H9 (cell line): ENCODE data around the gene RNF213. TPM values are rescaled to one million over a fixed set of nuclear protein-coding genes. Genes with fewer than 3 reads are reported as not detected.

Source experiments
- DNase-seq: peaks from one replicate; pipeline ENCODE4 v3.0.0-alpha.2; 2017
- H2AFZ ChIP-seq: one replicate; pipeline ENCODE4 v1.6.1; 2013; ENCODE audit warnings: mild to moderate bottlenecking, low read length, control low read depth, moderate library complexity
- H2AK5ac ChIP-seq: 2 replicates; pipeline ENCODE4 v1.6.1; 2013; ENCODE audit warnings: low read length, control low read depth, mixed read lengths; ENCODE audit not compliant: insufficient read length
- H2BK120ac ChIP-seq: one replicate; pipeline ENCODE4 v1.6.1; 2013; ENCODE audit warnings: low read depth, mild to moderate bottlenecking, low read length, control low read depth, inconsistent platforms; ENCODE audit not compliant: poor library complexity, severe bottlenecking
- H2BK12ac ChIP-seq: 2 replicates; pipeline ENCODE4 v1.6.1; 2013; ENCODE audit warnings: low read length, control low read depth, mixed read lengths, low read depth; ENCODE audit not compliant: insufficient read length
- H2BK15ac ChIP-seq: 2 replicates; pipeline ENCODE4 v1.6.1; 2013; ENCODE audit warnings: low read depth, low read length, control low read depth
- H2BK20ac ChIP-seq: one replicate; pipeline ENCODE4 v1.6.1; 2013; ENCODE audit warnings: low read depth, mild to moderate bottlenecking, low read length, control low read depth, inconsistent platforms; ENCODE audit not compliant: poor library complexity, severe bottlenecking
- H2BK5ac ChIP-seq: 2 replicates; pipeline ENCODE4 v1.6.1; 2013; ENCODE audit warnings: low read length, control low read depth, mixed read lengths; ENCODE audit not compliant: insufficient read length
- H3K14ac ChIP-seq: 2 replicates; pipeline ENCODE4 v1.6.1; 2013; ENCODE audit warnings: low read length, control low read depth; ENCODE audit not compliant: insufficient read depth
- H3K18ac ChIP-seq: 2 replicates; pipeline ENCODE4 v1.6.1; 2013; ENCODE audit warnings: low read depth, mild to moderate bottlenecking, mixed read lengths, low read length, control low read depth; ENCODE audit not compliant: insufficient read length
- H3K23ac ChIP-seq: 2 replicates; pipeline ENCODE4 v1.6.1; 2013; ENCODE audit warnings: low read length, control low read depth, mixed read lengths, low read depth; ENCODE audit not compliant: insufficient read length
- H3K23me2 ChIP-seq: 2 replicates; pipeline ENCODE4 v1.6.1; 2013; ENCODE audit warnings: low read depth, mild to moderate bottlenecking, mixed read lengths, low read length, control low read depth; ENCODE audit not compliant: insufficient read length, poor library complexity, severe bottlenecking
- H3K27ac ChIP-seq: 2 replicates; pipeline ENCODE4 v1.5.1; 2013; ENCODE audit warnings: low read length, control low read depth, mixed read lengths, low read depth; ENCODE audit not compliant: insufficient read length
- H3K27me3 ChIP-seq: 2 replicates; pipeline ENCODE4 v1.6.1; 2013; ENCODE audit warnings: low read length, control low read depth, inconsistent platforms; ENCODE audit not compliant: insufficient read depth
- H3K4ac ChIP-seq: 2 replicates; pipeline ENCODE4 v1.6.1; 2013; ENCODE audit warnings: low read depth, mild to moderate bottlenecking, control low read depth, inconsistent platforms, low read length, moderate library complexity
- H3K4me1 ChIP-seq: 2 replicates; pipeline ENCODE4 v1.6.1; 2013; ENCODE audit warnings: low read length, control low read depth, inconsistent platforms; ENCODE audit not compliant: insufficient read depth
- H3K4me2 ChIP-seq: 2 replicates; pipeline ENCODE4 v1.6.1; 2013; ENCODE audit warnings: low read length, control low read depth, mixed read lengths; ENCODE audit not compliant: insufficient read length, insufficient read depth
- H3K56ac ChIP-seq: 2 replicates; pipeline ENCODE4 v1.6.1; 2013; ENCODE audit warnings: low read depth, mild to moderate bottlenecking, mixed read lengths, low read length, control low read depth; ENCODE audit not compliant: insufficient read length
- H3K79me1 ChIP-seq: 2 replicates; pipeline ENCODE4 v1.6.1; 2013; ENCODE audit warnings: low read depth, mild to moderate bottlenecking, moderate library complexity, low read length, control low read depth, inconsistent platforms; ENCODE audit not compliant: insufficient read depth, poor library complexity, severe bottlenecking
- H3K79me2 ChIP-seq: 2 replicates; pipeline ENCODE4 v1.6.1; 2013; ENCODE audit warnings: low read length, control low read depth, inconsistent platforms; ENCODE audit not compliant: insufficient read depth
- H3K9ac ChIP-seq: 2 replicates; pipeline ENCODE4 v1.6.1; 2013; ENCODE audit warnings: low read length, control low read depth, mixed read lengths; ENCODE audit not compliant: insufficient read length; ENCODE audit errors: extremely low read depth
- H3K9me3 ChIP-seq: one replicate; pipeline ENCODE4 v1.6.1; 2013; ENCODE audit warnings: low read depth, low read length, inconsistent platforms; ENCODE audit not compliant: control insufficient read depth
- H3T11ph ChIP-seq: one replicate; pipeline ENCODE4 v1.6.1; 2013; ENCODE audit warnings: mild to moderate bottlenecking, low read length, control low read depth, inconsistent platforms
- H4K20me1 ChIP-seq: one replicate; pipeline ENCODE4 v1.6.1; 2013; ENCODE audit not compliant: control insufficient read depth, insufficient read length, insufficient read depth
- H4K5ac ChIP-seq: 2 replicates; pipeline ENCODE4 v1.6.1; 2013; ENCODE audit warnings: low read depth, mild to moderate bottlenecking, mixed read lengths, low read length, control low read depth; ENCODE audit not compliant: insufficient read length
- H4K8ac ChIP-seq: replicated peaks from 2 replicates; pipeline ENCODE4 v1.6.1; 2013; ENCODE audit warnings: low read length, control low read depth, mixed read lengths, low read depth; ENCODE audit not compliant: insufficient read length
- H4K91ac ChIP-seq: 2 replicates; pipeline ENCODE4 v1.6.1; 2013; ENCODE audit warnings: low read depth, mild to moderate bottlenecking, moderate library complexity, mixed read lengths, low read length, control low read depth; ENCODE audit not compliant: insufficient read length
- H3K27ac Mint-ChIP-seq, 3 experiments: 2 replicates in 2 of 3; 3 replicates in 1 of 3; pipeline ENCODE4 v1.8.0; 2020 to 2021; ENCODE audit warnings: mixed read lengths in 3 of 3, mild to moderate bottlenecking in 1 of 3, moderate library complexity in 1 of 3
- H3K27me3 Mint-ChIP-seq: 2 replicates; pipeline ENCODE4 v1.8.0; 2021; ENCODE audit warnings: low read depth, mild to moderate bottlenecking, moderate library complexity, mixed read lengths
- H3K36me3 Mint-ChIP-seq, 3 experiments: 2 replicates in 2 of 3; 3 replicates in 1 of 3; pipeline ENCODE4 v1.8.0; 2020 to 2021; ENCODE audit warnings: low read depth in 3 of 3, mixed read lengths in 3 of 3; ENCODE audit not compliant: insufficient read depth in 1 of 3
- H3K4me1 Mint-ChIP-seq, 2 experiments: 2 replicates each; pipeline ENCODE4 v1.8.0; 2020; ENCODE audit warnings: mixed read lengths in 2 of 2
- H3K4me3 Mint-ChIP-seq, 2 experiments: 2 replicates in 1 of 2; 3 replicates in 1 of 2; pipeline ENCODE4 v1.8.0; 2020 to 2021; ENCODE audit warnings: mild to moderate bottlenecking in 2 of 2, mixed read lengths in 2 of 2, moderate library complexity in 1 of 2
- H3K9me3 Mint-ChIP-seq, 2 experiments: 2 replicates in 1 of 2; 3 replicates in 1 of 2; pipeline ENCODE4 v1.8.0; 2020; ENCODE audit warnings: mild to moderate bottlenecking in 2 of 2, mixed read lengths in 2 of 2, moderate library complexity in 1 of 2
- WGBS: extraction: QIAGEN DNeasy Blood & Tissue Kit; methylation state at CpG from one replicate; pipeline ENCODE4 v1.1.7; 2013; ENCODE audit warnings: missing lambda C conversion rate, low lambda C conversion rate, mixed read lengths; ENCODE audit not compliant: insufficient read length; ENCODE audit errors: extremely low coverage; 5-methylcytosine and 5-hydroxymethylcytosine counted together
- total RNA-seq: library from RNA; stranded (reverse); gene quantifications from 2 replicates; pipeline ENCODE4 v1.2.1, GENCODE V29; 2021
- TF ChIP-seq, protein P1 (sequence below): fragments of 200-600 bp; sonication (generic); conservative IDR thresholded peaks from 3 replicates; pipeline ENCODE4 v1.8.0; 2021; ENCODE audit warnings: antibody characterized with exemption, mild to moderate bottlenecking

The RNF213 gene
- total RNA-seq, 1 experiment from 2014 or later = 34.3 TPM

DNA sequence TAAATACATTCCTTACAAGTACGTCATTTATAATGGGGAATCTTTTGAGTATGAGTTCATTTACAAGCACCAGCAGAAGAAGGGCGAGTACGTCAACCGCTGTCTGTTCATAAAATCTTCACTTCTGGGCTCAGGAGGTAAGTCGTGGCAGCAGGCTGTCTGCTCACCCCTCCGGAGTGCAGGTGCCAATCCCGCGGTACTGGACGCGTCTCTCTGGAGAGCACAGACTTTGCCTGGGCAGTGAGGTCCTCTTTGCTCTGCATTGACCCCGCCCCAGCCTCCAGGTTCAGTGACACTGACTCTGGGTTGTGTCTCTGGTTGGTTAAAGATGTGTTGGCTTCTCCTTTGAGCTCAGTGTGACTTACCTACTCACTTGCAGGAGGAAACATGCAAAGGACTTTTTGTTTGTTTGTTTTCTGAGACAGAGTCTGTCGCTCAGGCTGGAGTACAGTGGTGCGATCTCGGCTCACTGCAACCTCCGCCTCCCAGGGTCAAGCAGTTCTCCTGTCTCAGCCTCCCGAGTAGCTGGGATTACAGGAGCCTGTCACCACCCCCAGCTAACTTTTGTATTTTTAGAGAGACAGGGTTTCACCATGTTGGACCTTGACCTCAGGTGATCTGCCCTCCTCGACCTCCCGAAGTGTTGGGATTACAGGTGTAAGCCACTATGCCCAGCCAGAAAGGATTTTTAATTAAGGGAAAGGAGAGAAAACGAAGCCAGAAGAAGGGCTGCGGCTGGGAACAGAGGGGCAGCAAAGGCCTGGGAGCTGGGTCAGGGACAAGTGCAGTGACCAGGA, 31.2 kb downstream of the RNF213 start:
- H2AFZ ChIP-seq = no peak overlapping the region
- H3K9ac ChIP-seq = no peak overlapping the region
- H2BK20ac ChIP-seq = no peak overlapping the region
- no CpG with 5 or more reads among the region's 20 CpGs for WGBS
- no peak overlapping the region for H3K56ac ChIP-seq
- no peaks in the 10 kb centered on the region for H3K9me3 Mint-ChIP-seq
- no peak overlapping the region for H3T11ph ChIP-seq
- no peak overlapping the region for H4K91ac ChIP-seq
- H2BK12ac ChIP-seq = no peak overlapping the region
- no peak overlapping the region for H3K14ac ChIP-seq
- peak overlapping the region in 1 of 3 experiments; percentile 32; a peak in 2 of 7 replicates for H3K27ac Mint-ChIP-seq
- no peak overlapping the region for H2BK120ac ChIP-seq
- H3K4ac ChIP-seq = no peak overlapping the region
- H2AK5ac ChIP-seq = no peak overlapping the region
- no peak overlapping the region for H3K4me3 Mint-ChIP-seq
- DNase-seq = no peak
- H4K20me1 ChIP-seq = no peaks in the 10 kb centered on the region
- no peaks in the 10 kb centered on the region for H3K9me3 ChIP-seq
- no peaks in the 10 kb centered on the region for H3K79me2 ChIP-seq
- TF ChIP-seq, protein P1, sequence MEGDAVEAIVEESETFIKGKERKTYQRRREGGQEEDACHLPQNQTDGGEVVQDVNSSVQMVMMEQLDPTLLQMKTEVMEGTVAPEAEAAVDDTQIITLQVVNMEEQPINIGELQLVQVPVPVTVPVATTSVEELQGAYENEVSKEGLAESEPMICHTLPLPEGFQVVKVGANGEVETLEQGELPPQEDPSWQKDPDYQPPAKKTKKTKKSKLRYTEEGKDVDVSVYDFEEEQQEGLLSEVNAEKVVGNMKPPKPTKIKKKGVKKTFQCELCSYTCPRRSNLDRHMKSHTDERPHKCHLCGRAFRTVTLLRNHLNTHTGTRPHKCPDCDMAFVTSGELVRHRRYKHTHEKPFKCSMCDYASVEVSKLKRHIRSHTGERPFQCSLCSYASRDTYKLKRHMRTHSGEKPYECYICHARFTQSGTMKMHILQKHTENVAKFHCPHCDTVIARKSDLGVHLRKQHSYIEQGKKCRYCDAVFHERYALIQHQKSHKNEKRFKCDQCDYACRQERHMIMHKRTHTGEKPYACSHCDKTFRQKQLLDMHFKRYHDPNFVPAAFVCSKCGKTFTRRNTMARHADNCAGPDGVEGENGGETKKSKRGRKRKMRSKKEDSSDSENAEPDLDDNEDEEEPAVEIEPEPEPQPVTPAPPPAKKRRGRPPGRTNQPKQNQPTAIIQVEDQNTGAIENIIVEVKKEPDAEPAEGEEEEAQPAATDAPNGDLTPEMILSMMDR = no peak
- no peak overlapping the region for H3K18ac ChIP-seq
- H3K36me3 Mint-ChIP-seq = peaks cover 28 to 68% (median 66%) of the 10 kb centered on the region in 3 experiments
- no peak overlapping the region for H3K4me2 ChIP-seq
- peaks cover 0 to 2% of the 10 kb centered on the region in 2 experiments; a peak in 1 of 4 replicates for H3K4me1 Mint-ChIP-seq
- H3K27ac ChIP-seq = no peak overlapping the region
- no peaks in the 10 kb centered on the region for H3K27me3 ChIP-seq
- no peak overlapping the region for H2BK15ac ChIP-seq
- H2BK5ac ChIP-seq = no peak overlapping the region
- H3K27me3 Mint-ChIP-seq = no peaks in the 10 kb centered on the region; the same call in 1 of the 2 replicates
- H4K5ac ChIP-seq = no peak overlapping the region
- no peak overlapping the region for H3K23ac ChIP-seq
- no peaks in the 10 kb centered on the region for H3K4me1 ChIP-seq
- H3K79me1 ChIP-seq = no peaks in the 10 kb centered on the region
- no peak overlapping the region for H4K8ac ChIP-seq
- no peaks in the 10 kb centered on the region for H3K23me2 ChIP-seq
